Forelimb muscle (tissue), 1 donor: ENCODE measurements around the gene IL17A. TPM values are rescaled to one million over a fixed set of nuclear protein-coding genes. Genes with fewer than 3 reads are reported as not detected.
"Not testable (repeated sequence)": the region's sequence is repeated elsewhere in the genome, so short reads cannot be mapped to it uniquely, and the experiment has no call there.

Experiments
- DNase-seq: peaks from one replicate; pipeline ENCODE4 v3.0.0-alpha.2; 2013; ENCODE audit warnings: low read depth
- polyA plus RNA-seq: library from polyadenylated mRNA; unstranded; fragments of 120-200 nt; gene quantifications from one replicate; pipeline ENCODE4 v1.2.1, GENCODE V29; 2013; ENCODE audit not compliant: insufficient read length

The IL17A gene
- polyA plus RNA-seq, 1 donor = not detected

DNA sequence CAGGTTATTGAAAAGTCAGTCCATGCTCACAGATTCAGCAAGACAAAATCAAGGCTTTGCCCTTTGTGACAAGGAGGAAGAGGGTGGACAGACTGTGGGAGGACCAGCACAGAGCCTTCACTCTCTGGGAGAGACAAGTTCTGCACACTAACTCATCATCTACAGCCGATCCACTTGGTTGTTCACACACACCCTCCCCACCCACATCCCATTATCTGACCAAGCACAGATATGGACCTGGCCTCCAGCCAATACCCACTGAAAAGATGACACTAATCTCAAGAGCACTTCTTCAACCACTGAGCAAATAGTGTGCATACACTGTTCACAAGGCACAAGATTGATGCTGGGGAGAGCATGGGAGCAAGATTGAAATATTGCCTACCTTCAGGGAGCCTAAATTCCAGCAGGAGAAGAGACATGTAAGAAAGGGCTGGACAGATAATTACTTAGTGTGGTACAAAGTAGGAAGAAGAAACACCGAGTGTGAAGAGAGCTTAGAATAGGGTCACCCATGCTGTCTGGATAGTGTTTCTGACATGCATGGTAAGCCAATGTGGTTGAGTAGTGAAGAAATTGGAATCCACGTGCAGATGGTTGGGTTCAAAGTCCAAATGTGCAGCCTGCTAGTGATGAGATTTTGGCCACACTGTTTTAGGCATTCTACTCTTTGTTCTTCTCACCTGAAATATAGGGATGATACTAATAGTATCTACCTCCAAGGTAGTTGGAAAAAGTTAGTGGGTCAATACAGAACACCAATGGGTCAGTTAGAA, 21.7 kb upstream of the IL17A start:
- no peak for DNase-seq

DNA sequence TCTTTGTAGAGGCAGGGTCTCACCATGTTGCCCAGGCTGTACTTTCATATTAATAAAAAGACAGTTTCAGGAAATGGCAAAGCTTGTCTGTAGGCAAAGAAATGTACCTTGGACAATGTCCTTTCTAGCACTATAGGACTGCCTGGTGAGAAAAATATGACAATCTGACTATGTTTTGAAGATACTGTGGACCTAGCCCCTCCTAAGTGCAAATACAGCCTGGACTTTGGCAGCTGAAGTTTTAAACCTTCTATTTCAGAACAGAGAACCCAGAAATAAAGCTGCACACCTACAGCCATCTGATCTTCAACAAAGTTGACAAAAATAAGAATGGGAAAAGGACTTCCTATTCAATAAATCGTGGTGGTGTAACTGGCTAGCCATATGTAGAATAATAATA, 18.9 kb upstream of the IL17A start:
- no peak for DNase-seq

- DNase-seq = not testable (repeated sequence)
Observed at GRCh38 chr6:52168351-52168750, 17.8 kb upstream of the IL17A start.

- no peak for DNase-seq
Observed at GRCh38 chr6:52174118-52174517, 12.1 kb upstream of the IL17A start.

- no peak for DNase-seq
Observed at GRCh38 chr6:52176550-52176949, 9.6 kb upstream of the IL17A start.

DNA sequence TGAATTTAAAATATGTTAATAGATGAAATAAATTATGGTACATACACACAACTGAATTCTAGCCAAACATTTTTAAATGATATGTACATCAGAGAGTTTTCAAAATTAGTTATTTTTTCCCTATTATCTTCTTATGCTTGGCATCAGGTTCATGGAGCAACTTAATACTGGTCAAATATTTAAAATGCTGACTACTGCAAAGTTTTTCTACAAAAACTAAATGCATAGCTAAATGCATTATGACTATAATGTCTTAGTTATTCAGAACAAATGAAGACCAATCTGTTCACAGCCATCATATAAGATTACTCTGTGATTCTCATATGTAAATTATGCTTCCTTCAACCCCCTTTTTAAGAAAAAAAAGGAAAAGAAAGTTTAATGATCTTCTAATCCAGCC, 8.2 kb upstream of the IL17A start:
- no peak for DNase-seq

DNA sequence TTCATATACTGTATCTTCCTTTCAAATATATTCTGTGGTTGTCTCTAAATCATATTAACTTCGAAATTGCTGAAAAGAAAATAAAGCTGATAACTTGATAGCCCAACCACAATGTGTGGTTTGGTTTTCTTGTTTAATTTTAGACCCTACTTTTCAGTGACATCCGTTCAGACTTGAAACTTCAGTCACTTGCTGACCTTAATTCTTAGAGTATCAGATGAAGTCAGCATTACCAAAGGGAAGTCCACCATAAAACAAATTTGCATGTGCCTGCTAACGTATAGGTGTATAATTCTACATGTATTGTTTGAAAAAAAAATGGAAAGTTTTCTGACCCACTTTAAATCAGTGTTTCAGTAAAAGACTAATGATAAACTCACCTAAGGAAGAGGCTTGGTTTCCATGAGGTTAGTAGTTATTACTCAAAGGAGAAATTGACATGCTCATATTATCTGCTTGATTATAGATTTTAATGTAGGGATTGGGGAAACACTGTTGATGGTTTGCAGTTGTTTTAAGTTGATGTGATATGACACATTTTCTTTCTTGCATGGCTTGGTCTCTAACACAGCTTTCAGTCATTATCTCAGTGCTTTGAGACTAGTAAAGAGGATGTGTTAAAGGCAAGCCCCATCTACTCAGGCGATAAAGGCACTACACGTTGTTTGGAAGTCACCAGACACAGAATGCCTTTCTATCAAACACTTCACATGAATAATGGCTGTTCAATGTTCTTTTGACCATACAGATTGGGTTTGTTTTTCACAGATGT, 5.2 kb upstream of the IL17A start:
- no peak for DNase-seq

DNA sequence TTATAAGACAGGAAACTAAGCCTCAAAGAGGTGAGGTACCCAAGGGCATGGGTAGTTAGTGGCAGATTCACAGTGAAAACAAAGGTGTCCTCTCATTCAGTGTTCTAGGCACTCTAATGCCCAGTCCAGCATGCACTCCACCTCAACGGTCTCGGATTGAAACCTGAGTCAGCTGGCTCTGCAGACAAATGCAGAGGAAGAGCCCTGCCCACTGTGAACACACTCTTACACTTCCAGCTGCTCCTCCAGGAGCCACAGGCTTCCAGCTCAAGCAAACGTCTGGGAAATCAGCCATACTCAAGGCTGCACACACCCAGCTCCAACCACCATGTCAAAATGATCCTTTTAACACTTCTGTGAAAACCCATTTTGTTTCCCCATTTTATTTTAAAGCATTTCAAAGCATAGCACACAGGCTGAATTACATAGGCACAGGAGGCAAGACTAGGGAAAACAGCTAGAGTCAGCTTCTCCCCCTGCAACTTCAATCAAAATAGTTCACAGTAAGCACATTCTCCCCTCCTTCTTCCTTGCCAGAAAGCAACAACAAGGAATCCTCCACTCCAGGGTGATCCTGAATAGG, 3.0 kb upstream of the IL17A start:
- DNase-seq = no peak

DNA sequence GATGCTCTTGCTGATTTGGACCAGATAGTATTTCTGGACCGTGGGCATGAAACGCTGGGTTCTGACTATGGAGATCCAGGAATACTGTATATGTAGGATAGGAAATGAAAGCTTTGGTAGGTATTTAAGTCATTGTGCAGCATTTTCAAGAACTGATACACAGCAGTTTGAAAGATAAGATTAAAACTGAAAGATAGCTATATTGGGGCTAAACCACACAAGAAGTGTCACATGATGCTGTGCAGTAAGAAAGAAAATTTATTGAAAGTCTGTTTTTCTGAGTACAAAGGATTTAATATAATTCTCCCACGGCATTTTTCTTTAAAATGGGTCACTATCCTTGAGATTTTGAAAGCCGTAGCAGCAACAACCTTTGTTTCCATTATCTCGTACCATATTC, 305 bp downstream of the IL17A start:
- DNase-seq = no peak

GRCh38 chr6:52187098-52187497, 923 bp downstream of the IL17A start:
- DNase-seq = no peak

- DNase-seq = no peak
Observed at GRCh38 chr6:52189974-52190373, 3.8 kb downstream of the IL17A start.

- no peak for DNase-seq
Observed at GRCh38 chr6:52190409-52190808, 4.2 kb downstream of the IL17A start.

DNA sequence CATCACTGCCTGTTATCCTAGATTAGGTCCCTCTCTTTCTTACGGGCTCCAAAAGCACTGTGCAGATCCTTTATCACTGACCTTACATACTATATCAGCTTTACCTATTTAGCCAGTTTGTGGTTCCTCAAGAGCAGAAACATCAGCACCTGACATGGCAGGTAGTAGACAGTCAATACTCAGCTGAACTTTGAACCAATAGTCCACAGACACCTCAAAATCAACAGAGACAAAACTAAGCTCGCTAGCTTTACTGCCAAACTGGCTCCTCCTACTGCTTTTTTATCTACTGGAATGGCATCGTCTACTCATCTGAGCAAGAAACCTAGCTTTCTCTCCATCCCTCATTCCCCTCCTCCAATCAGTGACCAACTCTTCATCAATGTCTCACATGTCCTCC, 5.6 kb downstream of the IL17A start:
- no peak for DNase-seq

- no peak for DNase-seq
Observed at GRCh38 chr6:52195886-52196285, 9.7 kb downstream of the IL17A start.

DNA sequence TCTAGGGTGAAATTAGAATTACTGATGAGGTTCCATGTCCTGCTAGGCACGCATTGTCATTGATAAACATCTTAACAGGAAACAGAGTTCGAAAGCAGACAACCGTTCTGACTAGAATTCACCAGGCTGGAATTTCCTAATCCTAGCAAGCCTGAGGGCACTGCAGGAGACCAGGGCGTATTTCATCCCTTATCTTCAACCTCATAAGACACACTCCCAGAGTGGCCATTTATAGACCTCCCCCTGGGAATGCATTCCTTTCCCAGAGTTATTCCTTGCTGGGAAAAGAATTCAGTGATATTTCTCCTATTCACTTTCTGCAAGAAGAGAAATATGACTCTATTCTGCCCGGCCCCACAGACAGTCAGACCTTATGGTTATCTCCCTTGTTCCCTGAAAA, 13.9 kb downstream of the IL17A start:
- not testable (repeated sequence) for DNase-seq

DNA sequence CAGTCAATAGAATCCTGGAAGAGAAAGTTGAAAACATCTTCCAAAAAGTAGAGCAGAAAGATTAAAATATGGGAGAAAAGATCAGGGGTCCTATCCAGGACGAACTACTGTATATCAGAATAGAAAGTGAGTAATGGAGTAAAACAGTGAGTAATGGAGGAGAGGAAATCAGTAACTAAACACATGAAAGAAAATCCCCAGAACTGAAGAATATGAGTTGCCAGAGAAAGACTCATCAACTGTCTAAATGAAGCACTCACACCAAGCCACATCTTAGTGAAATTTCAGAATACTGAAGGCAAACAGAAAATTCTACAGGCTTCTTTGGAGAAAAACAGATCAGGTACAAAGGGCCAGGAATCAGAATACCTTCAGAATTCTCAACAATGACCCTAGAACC, 14.9 kb downstream of the IL17A start:
- DNase-seq = no peak

DNA sequence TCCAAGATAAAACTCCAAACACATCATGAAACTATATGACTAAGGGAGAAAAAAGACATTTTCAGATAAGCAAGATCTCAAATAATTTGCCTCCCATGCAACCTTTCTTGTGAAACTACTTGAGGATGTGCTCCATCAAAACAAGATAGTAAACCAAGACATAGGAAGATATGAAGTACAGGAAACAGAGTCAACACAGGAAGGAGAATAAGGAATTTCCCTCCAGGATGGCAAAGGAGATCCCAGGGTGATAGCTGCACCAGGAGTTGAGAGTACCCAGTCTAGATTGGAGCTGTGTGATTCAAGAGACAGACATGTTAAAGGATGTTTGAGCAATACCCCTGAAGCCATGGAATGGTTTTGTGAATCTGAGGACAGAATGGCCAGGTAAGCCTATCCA, 15.3 kb downstream of the IL17A start:
- no peak for DNase-seq

- DNase-seq = no peak
Observed at GRCh38 chr6:52207066-52207465, 20.9 kb downstream of the IL17A start.

DNA sequence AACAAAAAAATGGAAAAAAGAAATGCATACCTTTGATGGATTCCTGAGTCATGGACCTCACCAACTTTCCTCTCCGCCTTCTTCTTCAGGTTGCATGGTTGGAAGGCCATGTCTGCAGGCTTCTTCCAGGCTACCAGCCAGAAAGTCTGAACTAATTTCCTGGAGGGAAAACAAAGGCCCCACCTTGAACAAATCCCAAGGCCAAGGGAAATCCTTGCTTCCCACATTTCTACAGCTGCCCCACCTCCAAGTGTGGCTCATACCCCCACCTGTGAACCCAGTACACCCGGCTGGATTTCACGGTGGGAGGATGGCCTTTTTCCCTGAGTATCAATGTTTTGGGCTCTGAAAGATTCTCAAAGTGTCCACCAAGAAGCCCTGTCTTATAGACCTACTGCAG, 22.4 kb downstream of the IL17A start:
- DNase-seq = no peak

DNA sequence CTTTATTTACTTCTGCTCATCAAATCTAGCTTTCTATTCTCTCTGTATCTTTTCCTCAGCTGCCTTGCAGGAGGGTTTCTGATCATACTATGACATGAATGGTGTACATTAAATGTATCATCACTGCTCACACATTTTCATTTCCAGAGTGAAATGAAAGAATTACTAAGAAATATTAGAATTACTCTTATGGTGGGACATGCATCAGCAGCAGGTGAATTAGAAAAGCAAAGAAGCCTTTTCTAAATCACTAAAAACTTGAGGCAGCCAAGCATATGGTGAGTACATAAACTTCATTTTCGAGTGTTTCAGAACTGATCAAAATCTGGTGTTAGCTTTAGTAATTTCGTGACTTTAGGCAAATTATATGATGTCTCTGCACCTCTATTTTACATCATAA, 23.6 kb downstream of the IL17A start:
- no peak for DNase-seq

DNA sequence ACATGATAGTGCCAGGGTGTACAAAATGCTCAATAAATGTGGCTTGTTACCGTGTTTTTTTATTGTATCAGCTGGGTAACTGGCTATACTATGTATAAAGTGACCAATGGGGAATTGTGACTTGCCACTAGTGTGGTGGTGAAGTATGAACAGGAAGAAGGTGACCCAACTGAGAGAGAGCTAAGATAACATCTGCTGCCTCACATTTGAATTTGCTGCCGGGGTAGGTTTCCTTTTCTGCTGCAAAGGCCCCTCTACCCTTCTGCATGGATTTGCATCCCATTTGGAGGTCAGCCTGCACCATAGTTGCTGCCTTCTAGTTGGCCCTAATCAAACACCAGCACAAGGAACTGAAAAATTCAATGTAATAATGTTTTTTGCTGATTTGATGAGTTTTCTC, 24.1 kb downstream of the IL17A start:
- no peak for DNase-seq

- DNase-seq = no peak
Observed at GRCh38 chr6:52213127-52213526, 27.0 kb downstream of the IL17A start.

- DNase-seq = no peak
Observed at GRCh38 chr6:52215787-52216186, 29.6 kb downstream of the IL17A start.
